ENCODE data around the gene TRHDE. TPM values are rescaled to one million over a fixed set of nuclear protein-coding genes. Genes with fewer than 3 reads are reported as not detected.

Gene TRHDE
- total and polyA plus RNA-seq, 2 of the 13 experiments (the other 11 are each of a cell fraction or from before 2014, with no cell fraction given): not detected

DNA sequence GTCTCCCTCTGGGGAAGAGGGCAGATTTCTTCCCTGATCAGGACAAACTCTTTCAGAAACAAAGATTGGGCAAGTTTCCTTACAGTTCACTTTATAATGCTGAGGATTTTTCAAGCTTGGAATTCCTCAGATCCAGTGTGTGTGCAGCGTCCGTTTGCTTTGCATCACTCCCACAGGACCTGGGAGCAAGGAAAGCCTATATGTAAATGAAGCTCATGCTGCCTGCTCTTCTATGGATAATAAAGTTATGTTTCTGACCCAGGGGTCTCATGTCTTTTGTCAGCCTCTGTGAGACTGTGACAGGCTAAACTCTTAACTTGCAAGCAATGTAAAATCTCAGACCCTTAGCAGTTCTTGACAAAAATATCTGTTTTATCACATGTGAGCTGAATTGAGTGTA is 41.6 kb downstream of the TRHDE start:
- no peaks in the 10 kb centered on the region for H3K27me3 ChIP-seq (ENCODE audit: control insufficient read depth in 1 of 2, insufficient read depth in 2 of 2, low read length in 2 of 2)
- ATAC-seq (no peak), DNase-seq (ENCODE audit: low spot score) (no peak), FAIRE-seq (no peak)
- no peaks in the 10 kb centered on the region for H3K4me1 ChIP-seq (ENCODE audit: insufficient read depth, low read length)
- H3K4me2 ChIP-seq (ENCODE audit: low read depth, low read length): no peak overlapping the region
- no TSS peak for BruUV-seq (replicated peaks)
- H3K36me3 ChIP-seq (replicated peaks in 1 of 2; ENCODE audit: control insufficient read depth in 1 of 2, insufficient read depth in 2 of 2, low read length in 2 of 2): no peaks in the 10 kb centered on the region
- TF ChIP-seq ZNF276 (CRISPR knock-in tag; IDR thresholded peaks at IDR 0.05; ENCODE audit: low read depth) (no peak), ZNF547 (CRISPR knock-in tag; IDR thresholded peaks at IDR 0.05) (no peak), ZNF678 (CRISPR knock-in tag; IDR thresholded peaks at IDR 0.05) (no peak), MBD4 (IDR thresholded peaks at IDR 0.05; ENCODE audit: borderline replicate concordance, low read length) (no peak), ZNF414 (CRISPR knock-in tag; IDR thresholded peaks at IDR 0.05) (no peak), ZSCAN21 (CRISPR knock-in tag; IDR thresholded peaks at IDR 0.05; ENCODE audit: borderline replicate concordance) (no peak), ZFP36L2 (CRISPR knock-in tag; IDR thresholded peaks at IDR 0.05) (no peak), ZFP41 (CRISPR knock-in tag; IDR thresholded peaks at IDR 0.05; ENCODE audit: borderline replicate concordance) (no peak), ZNF296 (CRISPR knock-in tag; conservative IDR thresholded peaks at IDR 0.05) (no peak), ZNF350 (CRISPR knock-in tag; IDR thresholded peaks at IDR 0.05; ENCODE audit: borderline replicate concordance, low read depth) (no peak), HNF4A (CRISPR knock-in tag; IDR thresholded peaks at IDR 0.05) (no peak), ZNF782 (CRISPR knock-in tag; IDR thresholded peaks at IDR 0.05; ENCODE audit: borderline replicate concordance) (no peak), SMARCC2 (IDR thresholded peaks at IDR 0.05) (no peak), KMT2B (CRISPR knock-in tag; IDR thresholded peaks at IDR 0.05) (no peak), RFX3 (CRISPR knock-in tag; IDR thresholded peaks at IDR 0.05) (no peak), SSRP1 (CRISPR knock-in tag; IDR thresholded peaks at IDR 0.05) (no peak), KLF11 (CRISPR knock-in tag; IDR thresholded peaks at IDR 0.05) (no peak), EZH2 (conservative IDR thresholded peaks at IDR 0.05; ENCODE audit: low read depth, low read length) (no peak), TP53 (CRISPR knock-in tag; conservative IDR thresholded peaks at IDR 0.05) (no peak)
- TF ChIP-seq, protein P1, sequence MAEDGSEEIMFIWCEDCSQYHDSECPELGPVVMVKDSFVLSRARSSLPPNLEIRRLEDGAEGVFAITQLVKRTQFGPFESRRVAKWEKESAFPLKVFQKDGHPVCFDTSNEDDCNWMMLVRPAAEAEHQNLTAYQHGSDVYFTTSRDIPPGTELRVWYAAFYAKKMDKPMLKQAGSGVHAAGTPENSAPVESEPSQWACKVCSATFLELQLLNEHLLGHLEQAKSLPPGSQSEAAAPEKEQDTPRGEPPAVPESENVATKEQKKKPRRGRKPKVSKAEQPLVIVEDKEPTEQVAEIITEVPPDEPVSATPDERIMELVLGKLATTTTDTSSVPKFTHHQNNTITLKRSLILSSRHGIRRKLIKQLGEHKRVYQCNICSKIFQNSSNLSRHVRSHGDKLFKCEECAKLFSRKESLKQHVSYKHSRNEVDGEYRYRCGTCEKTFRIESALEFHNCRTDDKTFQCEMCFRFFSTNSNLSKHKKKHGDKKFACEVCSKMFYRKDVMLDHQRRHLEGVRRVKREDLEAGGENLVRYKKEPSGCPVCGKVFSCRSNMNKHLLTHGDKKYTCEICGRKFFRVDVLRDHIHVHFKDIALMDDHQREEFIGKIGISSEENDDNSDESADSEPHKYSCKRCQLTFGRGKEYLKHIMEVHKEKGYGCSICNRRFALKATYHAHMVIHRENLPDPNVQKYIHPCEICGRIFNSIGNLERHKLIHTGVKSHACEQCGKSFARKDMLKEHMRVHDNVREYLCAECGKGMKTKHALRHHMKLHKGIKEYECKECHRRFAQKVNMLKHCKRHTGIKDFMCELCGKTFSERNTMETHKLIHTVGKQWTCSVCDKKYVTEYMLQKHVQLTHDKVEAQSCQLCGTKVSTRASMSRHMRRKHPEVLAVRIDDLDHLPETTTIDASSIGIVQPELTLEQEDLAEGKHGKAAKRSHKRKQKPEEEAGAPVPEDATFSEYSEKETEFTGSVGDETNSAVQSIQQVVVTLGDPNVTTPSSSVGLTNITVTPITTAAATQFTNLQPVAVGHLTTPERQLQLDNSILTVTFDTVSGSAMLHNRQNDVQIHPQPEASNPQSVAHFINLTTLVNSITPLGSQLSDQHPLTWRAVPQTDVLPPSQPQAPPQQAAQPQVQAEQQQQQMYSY (CRISPR knock-in tag; IDR thresholded peaks at IDR 0.05): no peak
- no peak overlapping the region for H2AFZ ChIP-seq (ENCODE audit: low read length)
- ChIA-PET POLR2A (no interaction called here), CTCF (ENCODE audit: low intra/inter-chr PET ratio, low total read pairs) (no interaction called here)
- no peaks in the 10 kb centered on the region for H4K20me1 ChIP-seq (ENCODE audit: insufficient read depth, low read length)
- intact Hi-C loops (cut with micrococcal nuclease; ENCODE audit: unreplicated experiment) (no loop called here), in situ Hi-C loops (cut with HindIII; ENCODE audit: extremely low pct_ligation_motif_present, low pct_unique_long_range_greater_than_20kb) (no loop called here)
- H3K4me3 ChIP-seq (replicated peaks in 1 of 3; ENCODE audit: insufficient read depth in 1 of 3, low read depth in 2 of 3, low read length in 3 of 3): no peak overlapping the region
- 0% methylated on average over 2 of the region's 2 CpGs for WGBS (ENCODE audit: low lambda C conversion rate)
- H3K9ac ChIP-seq (ENCODE audit: insufficient read depth, low read depth, low read length): no peak overlapping the region
- H3K79me2 ChIP-seq (ENCODE audit: insufficient read depth, low read length): no peaks in the 10 kb centered on the region
- no peak overlapping the region for H3K27ac ChIP-seq (ENCODE audit: extremely low read length, insufficient read depth, low read length)
- no peaks in the 10 kb centered on the region for H3K9me3 ChIP-seq (ENCODE audit: low read length)
